ENCODE data around the gene CSTB. TPM values are rescaled to one million over a fixed set of nuclear protein-coding genes. Genes with fewer than 3 reads are reported as not detected.

The CSTB gene
- total and polyA plus RNA-seq, 12 donors: 33.0 to 61.2 (median 40.5) TPM

- DNase-seq: no peak
- Histone ChIP-seq H3K27ac (no peak overlapping the region), H3K27me3 (no peaks in the 10 kb centered on the region), H3K4me1 (peaks cover 6 to 22% (median 19%) of the 10 kb centered on the region in 9 donors), H3K9me3 (no peaks in the 10 kb centered on the region), H3K36me3 (peaks cover 0 to 67% (median 41%) of the 10 kb centered on the region in 9 donors), H3K4me3 (no peak overlapping the region)
- WGBS, 2 donors: 92 to 95% methylated on average over 8 of the region's 8 CpGs
- intact Hi-C loops (cut with DNase I): loop anchor here in 1 of 10 donors (5.0 kb wide), 1 partner anchor 50 kb away; no protein-coding TSS in a partner anchor
- ATAC-seq: no peak
- no peak for TF ChIP-seq CTCF (IDR thresholded peaks at IDR 0.05)
These were observed 16.3 kb upstream of the CSTB start for GRCh38 chr21:43792406-43792805.

GRCh38 chr21:43790010-43790524, 14.0 kb upstream of the CSTB start:
- WGBS, 2 donors: 19 to 21% methylated on average over 13 of the region's 13 CpGs
- Histone ChIP-seq H3K4me3 (peak overlapping the region; percentile 73 to 97 (median 92)), H3K9me3 (no peaks in the 10 kb centered on the region), H3K4me1 (peaks cover 6 to 22% (median 19%) of the 10 kb centered on the region in 9 donors), H3K27me3 (no peaks in the 10 kb centered on the region), H3K36me3 (peaks cover 0 to 44% (median 24%) of the 10 kb centered on the region in 9 donors), H3K27ac (peak overlapping the region in 9 of 10 donors; percentile 63 to 95 (median 87))
- TF ChIP-seq CTCF (IDR thresholded peaks at IDR 0.05): no peak
- intact Hi-C loops (cut with DNase I): loop anchor here in 1 of 10 donors (5.0 kb wide), 1 partner anchor 48 kb away; no protein-coding TSS in a partner anchor
- ATAC-seq (no peak), DNase-seq (no peak)

GRCh38 chr21:43789276-43790009, 13.3 kb upstream of the CSTB start, which contains the start of gene RRP1:
TSS of gene RRP1 (plus strand) at chr21:43789577. CDS start at chr21:43789630, 53 bp downstream.
- TF ChIP-seq CTCF (IDR thresholded peaks at IDR 0.05): peak in 8 of 9 donors; percentile 97 to 100 (median 100)
- intact Hi-C loops (cut with DNase I): loop anchor here in 3 of 10 donors (5.0 to 10.0 kb wide), 2 partner anchors 47 to 65 kb away; no protein-coding TSS in a partner anchor
- peaks cover 0 to 38% (median 24%) of the 10 kb centered on the region in 9 donors for H3K36me3 ChIP-seq
- peak within 1 kb of the TSS; percentile 73 to 97 (median 92) for H3K4me3 ChIP-seq
- peak; percentile 95 to 98 (median 95) for ATAC-seq
- H3K27ac ChIP-seq: peak within 1 kb of the TSS; percentile 53 to 95 (median 86)
- DNase-seq: peak; percentile 84 to 94
- no peaks in the 10 kb centered on the region for H3K9me3 ChIP-seq
- H3K4me1 ChIP-seq: peaks cover 6 to 22% (median 19%) of the 10 kb centered on the region in 9 donors
- WGBS, 2 donors: 0 to 1% methylated on average over 75 to 83 of the region's 83 CpGs
- H3K27me3 ChIP-seq: no peaks in the 10 kb centered on the region

- TF ChIP-seq CTCF (IDR thresholded peaks at IDR 0.05): no peak
These were observed 10.8 kb upstream of the CSTB start for GRCh38 chr21:43786807-43787440.

More at GRCh38 chr21:43786807-43787440, 10.8 kb upstream of the CSTB start:
- DNase-seq (no peak), ATAC-seq (peak in 1 of 8 donors; percentile 5)
- no peaks in the 10 kb centered on the region for H3K9me3 ChIP-seq
- H3K4me3 ChIP-seq: no peak overlapping the region
- intact Hi-C loops (cut with DNase I): loop anchor here in 2 of 10 donors (10.0 kb wide), 1 partner anchor 62 kb away; no protein-coding TSS in a partner anchor
- peaks cover 0 to 12% (median 2%) of the 10 kb centered on the region in 9 donors for H3K36me3 ChIP-seq
- no peaks in the 10 kb centered on the region for H3K27me3 ChIP-seq
- H3K4me1 ChIP-seq: peaks cover 6 to 22% (median 19%) of the 10 kb centered on the region in 9 donors
- WGBS, 2 donors: 96 to 97% methylated on average over 35 to 38 of the region's 38 CpGs
- no peak overlapping the region for H3K27ac ChIP-seq

Measured in heart right ventricle (tissue), 16 donors.